OCI-LY3 (cell line): ENCODE results near the gene COPS2.

Experiments
- EZH2phosphoT487 ChIP-seq: fragments of 200-600 bp; shearing (Covaris generic); IDR thresholded peaks from 2 replicates; pipeline ENCODE4 v1.6.1; 2018; ENCODE audit warnings: antibody characterized with exemption, mixed run types, low read depth
- TF ChIP-seq, protein P1 (sequence below): fragments of 200-600, 300-600 bp; sonication (generic); IDR thresholded peaks from 2 replicates; pipeline ENCODE4 v1.5.1; 2014; ENCODE audit warnings: antibody characterized with exemption, low read length, low read depth

DNA sequence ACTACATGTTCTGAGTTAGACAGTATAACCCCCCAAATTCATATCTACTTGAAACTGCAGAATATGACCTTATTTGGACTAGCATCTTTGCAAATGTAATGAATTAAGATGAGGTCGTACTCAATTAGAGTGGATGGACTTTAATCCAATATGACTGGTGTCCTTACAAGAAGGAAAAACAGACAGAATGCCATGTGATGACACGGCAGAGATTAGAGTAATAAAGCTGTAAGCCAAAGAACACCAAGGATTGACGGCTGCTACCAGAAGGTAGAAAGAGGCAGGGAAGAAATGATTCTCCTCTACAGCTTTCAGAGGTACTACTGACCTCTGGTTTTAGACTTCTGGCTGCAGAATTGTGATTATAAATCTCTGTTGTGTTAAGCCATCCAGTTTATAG is 44.9 kb upstream of the COPS2 start:
- TF ChIP-seq, protein P1, sequence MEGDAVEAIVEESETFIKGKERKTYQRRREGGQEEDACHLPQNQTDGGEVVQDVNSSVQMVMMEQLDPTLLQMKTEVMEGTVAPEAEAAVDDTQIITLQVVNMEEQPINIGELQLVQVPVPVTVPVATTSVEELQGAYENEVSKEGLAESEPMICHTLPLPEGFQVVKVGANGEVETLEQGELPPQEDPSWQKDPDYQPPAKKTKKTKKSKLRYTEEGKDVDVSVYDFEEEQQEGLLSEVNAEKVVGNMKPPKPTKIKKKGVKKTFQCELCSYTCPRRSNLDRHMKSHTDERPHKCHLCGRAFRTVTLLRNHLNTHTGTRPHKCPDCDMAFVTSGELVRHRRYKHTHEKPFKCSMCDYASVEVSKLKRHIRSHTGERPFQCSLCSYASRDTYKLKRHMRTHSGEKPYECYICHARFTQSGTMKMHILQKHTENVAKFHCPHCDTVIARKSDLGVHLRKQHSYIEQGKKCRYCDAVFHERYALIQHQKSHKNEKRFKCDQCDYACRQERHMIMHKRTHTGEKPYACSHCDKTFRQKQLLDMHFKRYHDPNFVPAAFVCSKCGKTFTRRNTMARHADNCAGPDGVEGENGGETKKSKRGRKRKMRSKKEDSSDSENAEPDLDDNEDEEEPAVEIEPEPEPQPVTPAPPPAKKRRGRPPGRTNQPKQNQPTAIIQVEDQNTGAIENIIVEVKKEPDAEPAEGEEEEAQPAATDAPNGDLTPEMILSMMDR, result no peak
- no peak for TF ChIP-seq EZH2phosphoT487
